NAMALWA (cell line): Measurements from ENCODE around the gene EIF1AD.
A peak's percentile ranks its signal among the peaks of the same experiment; 100 is the strongest.
"Not testable (repeated sequence)": the region's sequence is repeated elsewhere in the genome, so short reads cannot be mapped to it uniquely, and the experiment has no call there.

Experiments
- DNase-seq: peaks from one replicate; pipeline ENCODE4 v3.0.0-alpha.2; 2015; ENCODE audit warnings: low spot score

EIF1AD gene, protein sequence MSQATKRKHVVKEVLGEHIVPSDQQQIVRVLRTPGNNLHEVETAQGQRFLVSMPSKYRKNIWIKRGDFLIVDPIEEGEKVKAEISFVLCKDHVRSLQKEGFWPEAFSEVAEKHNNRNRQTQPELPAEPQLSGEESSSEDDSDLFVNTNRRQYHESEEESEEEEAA

DNA sequence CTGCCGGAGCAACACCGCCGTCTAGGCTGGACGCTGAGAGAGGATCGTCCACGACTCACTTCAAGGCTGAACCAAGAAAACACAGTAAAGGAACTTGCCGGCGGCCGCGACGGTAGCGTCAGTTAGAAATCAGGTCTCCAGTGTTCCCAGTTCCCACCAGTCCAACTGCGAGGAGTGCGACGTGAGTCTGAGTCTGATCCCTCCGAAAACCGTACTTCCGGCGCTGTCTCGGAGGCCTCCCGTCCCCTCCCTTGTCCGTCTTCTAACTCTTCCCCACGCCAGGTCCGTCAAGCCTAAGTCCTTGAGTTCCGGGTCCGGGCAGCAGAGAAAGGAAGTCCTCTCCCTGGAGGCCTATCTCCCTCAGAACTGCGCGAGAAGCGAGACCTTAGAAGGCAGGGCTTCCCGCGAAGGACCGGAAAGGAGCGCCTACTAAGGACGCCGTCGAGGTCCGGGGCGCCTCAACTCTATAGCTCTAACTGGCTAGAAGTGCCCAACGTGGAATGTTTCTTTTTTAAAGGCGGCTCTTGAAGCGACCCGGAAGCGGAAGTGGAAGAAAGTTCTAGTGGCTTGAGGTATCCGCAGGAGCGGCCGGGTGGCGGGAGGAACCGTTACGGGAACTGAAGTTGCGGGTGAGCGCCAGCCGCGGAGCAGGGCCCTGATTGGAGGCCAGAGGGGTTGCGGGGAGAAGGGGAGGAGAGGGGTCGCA lies at the start of gene EIF1AD, which contains the start of gene BANF1:
Gene EIF1AD, minus strand, starts transcription at position 216 of the 706 bp plus-strand sequence. CDS start 1,768 bp downstream, outside the sequence.
Gene BANF1, plus strand, starts transcription at position 562 of the 706 bp plus-strand sequence. CDS start 748 bp downstream, outside the sequence.
- peak; percentile 99 for DNase-seq

DNA sequence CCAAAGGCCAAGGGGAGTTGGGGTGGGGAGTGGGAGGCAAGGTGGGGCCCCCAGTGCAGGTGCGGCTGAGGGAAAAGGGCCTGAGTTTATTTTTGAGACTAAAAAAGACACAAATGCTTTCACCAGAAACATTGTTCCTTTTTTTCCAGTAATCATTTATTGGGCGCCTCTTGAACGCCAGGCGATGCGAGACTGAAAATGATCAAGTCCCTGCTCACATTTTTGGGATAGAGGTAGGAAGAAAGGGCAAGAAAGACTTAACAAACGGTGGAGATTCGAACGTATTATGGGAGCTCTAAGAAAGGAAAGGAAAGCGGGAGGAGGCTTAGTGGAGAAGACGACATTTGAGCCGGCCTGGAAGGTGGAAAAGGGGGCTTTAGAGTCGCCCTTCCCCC lies 49.4 kb upstream of the EIF1AD start:
- DNase-seq: no peak

DNA sequence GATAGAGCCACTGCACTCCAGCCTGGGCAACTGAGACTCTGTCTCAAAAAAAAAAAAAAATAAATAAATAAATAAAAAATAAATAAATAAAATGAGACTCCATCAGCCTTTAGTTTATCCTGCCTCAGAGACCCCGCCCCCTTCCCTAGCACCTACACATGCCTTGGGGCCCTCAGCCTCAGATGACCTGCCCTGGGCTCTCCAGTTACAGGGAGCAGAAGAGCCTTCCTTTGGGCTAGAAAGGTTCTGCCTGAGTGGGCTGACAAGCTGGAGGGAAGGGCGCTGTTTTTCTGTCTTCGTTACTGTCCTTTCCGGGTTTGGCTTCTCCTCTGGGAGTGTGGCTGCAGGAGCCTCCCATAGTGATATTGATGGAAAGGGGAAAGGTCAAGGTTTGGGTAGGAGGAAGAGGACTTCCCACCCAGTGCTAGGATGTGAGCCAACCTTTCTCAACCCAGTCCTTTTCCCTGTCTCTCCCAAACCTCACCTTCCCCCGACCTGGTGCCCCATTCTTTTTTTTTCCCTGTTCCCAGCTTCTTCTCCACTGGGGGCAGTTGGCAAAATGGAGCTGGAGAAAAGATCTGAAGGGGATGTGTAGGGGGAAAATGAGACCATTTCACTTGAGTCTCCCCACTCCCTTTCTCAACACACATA lies 48.7 kb upstream of the EIF1AD start:
- DNase-seq: no peak

DNA sequence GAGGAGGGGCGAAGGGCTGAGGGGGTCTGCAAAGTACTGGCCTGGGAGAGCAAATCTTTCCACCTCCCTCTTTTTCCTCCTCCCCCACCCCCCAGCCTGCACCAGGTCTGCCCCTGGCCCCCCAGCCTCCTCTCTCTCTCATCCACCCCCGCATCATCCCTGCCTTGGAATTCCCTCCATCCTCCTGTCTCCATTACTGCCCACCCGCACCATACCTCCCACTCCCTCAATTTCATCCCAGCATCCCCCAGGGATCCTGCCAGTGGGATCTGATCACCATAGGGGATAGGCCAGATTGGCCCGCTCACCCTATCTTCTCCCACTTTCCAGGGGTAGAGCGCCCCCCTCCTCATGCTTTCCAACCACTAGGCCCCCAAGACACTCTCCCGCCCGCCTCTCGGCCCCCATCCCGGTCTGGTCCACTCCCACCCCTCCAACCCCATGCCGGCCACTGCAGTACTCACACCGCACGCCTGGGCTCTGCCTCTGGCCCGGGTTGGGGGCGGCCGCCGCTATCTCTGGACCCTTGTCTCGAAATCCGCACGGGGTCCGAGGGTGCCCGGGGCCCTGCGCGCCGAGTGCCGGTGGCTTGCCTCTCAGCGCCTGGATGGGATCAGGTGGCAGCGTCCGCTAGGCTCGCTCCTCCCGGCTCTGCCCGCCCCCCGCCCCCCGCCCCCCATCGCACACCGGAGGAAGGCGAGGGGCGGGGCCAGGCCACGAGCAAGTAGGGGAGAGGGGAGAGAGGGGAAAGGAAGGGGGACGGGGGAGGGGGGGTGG lies 46.8 kb upstream of the EIF1AD start, which contains the start of gene GAL3ST3:
Gene GAL3ST3, minus strand, starts transcription at position 615 of the 777 bp plus-strand sequence. CDS start 3,746 bp downstream, outside the sequence.
- no peak for DNase-seq

DNA sequence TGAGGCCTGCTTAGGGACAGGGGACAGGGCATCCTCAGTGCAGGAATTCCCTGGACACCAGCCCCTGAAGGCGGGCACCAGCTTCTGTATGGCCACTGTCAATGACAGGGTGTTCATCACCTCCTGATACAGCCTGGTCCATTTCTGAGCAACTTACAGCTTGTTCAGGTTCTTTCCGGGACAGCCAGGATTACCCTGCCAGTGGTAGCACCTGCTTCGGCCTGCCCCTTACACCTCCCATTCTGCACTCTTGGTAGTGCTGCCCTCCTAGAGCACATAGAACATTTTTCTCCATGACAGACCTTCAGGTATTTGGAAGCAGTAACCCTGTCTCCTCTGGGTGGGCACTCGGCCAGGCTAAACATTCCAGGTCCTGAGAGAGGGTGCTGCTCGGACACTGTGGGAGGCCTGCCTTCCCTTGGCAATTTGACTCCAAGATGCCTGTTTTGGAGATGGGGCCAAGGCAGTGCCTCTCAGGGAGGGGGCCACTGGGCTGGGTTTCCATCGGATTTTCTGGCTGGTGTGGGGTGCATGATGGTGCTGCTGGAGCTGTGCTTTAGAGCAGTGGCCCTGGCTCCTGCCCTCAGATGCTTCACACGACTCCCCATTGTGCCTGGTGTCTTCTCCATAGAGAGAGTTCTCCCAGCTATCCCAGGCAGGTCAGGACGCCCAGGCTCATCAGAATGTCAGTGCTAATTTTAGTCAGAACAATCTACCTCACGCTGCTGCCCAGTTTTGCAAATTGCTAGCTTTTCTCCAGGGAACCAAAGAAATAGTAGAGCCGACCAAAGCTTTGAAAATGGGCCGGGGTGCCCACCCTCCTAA lies 45.8 kb upstream of the EIF1AD start:
- no peak for DNase-seq

DNA sequence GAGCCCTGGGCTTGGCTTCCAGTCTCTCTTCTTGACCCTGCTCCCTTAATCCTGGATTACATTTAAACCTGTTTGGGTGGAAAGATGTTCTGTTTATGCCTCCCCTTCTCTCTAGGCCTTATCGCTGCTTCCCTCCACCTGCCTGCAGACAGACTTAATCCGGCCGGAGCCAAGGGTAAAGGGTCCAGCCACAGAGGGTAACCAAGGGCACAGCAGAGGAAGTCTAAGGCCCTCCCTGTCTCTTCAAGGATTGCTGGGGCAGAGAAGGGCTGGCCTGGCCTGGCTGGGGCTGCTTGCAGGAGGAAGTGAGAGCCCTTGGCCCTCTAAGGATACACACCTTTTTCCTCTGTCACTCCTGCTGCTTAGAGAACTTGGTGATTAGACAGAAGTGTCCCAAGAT lies 44.9 kb upstream of the EIF1AD start:
- DNase-seq: no peak

DNA sequence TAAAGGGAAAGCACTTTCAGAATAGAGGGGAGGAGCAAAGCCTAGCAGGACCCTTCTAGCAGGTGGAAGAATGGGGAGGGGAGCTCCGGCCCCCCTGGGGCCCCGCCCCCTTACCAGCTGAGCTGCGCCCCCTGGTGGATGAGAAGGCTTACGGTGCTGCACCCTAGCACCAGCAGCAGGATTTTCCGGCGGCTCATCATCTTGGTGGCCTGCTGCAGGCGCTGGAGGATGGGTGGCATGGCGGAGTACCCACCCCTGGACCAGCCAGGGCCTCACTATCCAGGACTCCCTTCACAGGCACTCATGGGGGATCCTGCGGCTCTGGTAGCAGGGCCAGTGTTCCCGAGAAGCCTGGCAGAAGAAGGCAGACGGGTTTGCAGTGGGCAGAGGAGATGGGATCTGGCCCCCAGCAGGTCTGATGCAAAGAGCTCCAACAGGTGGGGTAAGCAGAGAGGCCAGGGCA lies 43.3 kb upstream of the EIF1AD start:
- DNase-seq: peak; percentile 92

DNA sequence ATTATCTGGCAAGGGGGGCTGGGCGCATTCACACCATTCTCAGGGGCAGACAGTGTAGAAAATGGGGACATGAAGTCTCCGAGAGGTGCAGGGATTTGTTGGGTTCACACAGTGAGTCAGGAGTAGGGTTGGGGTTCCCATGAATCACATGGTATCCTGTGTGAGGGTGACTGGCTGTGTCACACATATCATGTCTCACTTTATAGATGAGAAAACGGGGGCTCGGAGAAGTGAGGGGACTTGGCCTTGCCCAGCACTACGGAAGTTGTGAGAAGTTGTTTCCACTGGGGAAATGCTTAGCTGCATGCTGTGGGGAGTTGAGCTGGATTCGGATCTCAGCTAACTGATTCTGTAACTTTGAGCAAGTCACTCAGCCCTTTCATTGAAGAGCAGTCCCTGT lies 42.8 kb upstream of the EIF1AD start:
- no peak for DNase-seq

DNA sequence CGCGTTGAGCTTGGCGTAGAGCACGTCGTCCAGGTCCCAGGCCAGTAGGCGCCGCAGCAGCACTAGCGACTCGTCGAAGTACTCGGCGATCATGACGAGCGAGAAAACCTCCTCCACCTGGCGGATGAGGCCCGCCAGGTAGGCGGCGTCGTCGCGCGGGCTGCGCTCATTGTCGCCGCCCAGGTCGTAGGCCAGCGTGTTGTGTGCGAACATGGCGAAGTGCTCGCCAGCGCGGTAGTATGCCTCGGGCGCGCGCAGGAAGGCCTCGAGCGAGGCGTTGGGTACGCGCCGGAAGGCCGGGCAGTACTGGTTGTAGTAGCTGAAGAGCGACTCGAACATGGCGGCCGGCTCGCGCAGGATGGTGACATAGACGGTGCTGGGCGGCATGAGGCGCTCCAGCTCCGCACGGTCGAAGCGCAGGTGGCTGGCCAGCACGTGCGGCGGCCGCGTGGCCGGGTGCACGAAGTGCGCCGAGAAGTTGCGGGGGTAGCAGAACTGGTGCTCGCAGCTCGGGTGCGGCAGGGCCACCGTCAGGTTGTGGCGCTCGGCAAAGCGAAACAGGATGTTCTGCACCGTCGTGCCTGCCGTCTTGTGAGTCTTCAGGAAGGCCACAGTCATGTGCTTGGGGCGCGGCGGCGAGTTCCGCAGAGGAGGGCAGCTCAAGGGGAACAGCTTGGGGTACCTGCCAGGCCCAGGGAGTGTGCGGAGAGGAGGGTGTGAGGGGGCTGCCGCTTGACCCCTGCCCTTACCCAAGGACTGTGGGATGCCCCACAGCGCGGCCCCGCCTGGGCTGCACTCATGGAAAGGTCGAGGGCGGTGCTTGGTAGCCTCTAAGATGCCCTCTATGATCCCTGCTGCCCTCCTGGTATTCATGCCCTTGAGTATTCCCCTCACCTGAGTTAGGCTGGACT lies 41.3 kb upstream of the EIF1AD start:
- DNase-seq: no peak

DNA sequence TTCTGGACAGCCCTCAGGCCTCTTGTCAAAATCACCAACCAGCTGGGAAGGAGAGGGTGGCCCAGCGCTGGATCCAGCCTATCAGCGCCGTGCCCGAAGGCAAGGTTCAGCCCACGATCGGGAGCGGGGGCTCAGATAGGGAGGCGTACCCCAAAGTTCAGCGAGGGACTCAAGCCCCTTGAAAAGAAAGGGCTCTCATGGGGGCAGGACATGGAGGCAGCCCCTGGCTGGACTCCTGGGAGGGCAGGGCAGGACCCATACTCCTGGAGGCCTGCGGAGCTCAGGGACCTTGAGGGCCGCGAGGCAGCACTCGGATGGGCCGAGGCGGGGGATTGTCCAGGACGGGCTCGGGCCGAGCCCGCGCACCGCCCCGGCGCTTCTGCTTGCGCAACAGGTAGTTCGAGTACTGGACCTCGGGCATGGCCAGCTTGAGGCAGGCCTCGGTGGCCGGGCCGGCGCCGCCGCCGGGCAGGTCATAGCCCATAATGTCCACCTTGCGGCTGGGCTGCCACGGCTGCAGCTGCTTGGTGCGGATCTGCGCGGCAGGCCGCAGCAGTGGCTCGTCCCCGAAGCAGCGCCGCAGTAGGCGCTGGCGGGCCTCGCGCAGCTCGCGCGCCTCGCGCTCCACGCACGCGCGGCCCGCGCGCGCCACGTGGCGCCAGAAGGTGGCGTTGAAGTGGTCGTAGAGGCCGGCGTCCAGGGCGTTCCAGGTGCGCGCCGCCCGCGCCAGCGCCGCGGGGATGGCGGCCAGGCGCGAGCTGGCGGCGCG lies 40.5 kb upstream of the EIF1AD start:
- no peak for DNase-seq

DNA sequence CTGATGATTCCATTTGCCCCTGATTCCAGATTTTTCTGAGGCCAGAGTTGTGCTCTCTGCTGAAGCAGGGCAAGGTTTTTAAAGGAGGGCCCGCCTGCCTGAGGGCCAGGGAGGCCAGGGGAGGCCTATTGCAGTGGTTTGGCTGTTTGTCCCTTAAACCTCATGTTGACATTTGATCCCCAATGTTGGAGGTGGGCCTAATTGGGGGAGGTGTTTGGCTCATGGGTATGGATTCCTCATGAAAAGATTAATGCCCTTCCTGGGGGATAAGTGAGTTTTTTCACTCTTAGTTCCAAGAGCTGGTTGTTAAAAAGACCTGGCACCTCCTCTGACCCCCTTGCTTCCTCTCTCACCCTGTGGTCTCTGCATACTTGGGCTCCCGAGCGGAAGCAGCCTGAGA lies 37.8 kb upstream of the EIF1AD start:
- no peak for DNase-seq

DNA sequence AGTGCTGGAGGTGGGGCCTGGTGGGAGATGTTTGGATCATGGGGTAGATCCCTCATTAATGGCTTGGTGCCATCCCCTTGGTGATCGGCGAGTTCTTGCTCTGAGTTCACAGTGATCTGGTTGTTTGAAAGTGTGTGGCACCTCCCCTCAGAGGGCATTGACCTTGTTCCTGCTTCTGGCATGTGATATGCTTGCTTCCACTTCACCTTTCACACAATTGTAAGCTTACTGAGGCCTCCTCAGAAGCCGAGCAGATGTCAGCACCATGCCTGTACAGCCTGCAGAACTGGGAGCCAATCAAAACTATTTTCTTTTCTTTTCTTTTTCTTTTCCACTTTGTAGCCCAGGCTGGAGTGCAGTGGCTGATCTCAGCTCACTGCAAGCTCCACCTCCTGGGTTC lies 35.4 kb upstream of the EIF1AD start:
- DNase-seq: no peak

DNA sequence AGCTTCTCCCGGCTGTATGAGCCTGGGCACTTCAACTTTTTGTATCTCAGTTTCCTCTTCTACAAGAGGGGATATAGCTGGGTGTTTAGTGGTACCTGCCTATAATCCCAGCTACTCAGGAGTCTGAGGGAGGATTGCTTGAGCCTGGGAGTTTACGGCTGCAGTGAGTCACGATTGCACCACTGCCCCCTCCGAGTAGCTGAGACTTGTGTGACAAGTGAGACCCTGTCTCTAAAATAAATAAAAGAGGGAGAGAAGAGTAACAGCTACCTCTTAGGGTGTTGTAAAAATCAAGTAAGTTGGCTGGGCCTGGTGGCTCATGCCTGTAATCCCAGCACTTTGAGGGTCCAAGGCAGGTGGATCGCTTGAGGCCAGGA lies 34.4 kb upstream of the EIF1AD start:
- DNase-seq: no peak

DNA sequence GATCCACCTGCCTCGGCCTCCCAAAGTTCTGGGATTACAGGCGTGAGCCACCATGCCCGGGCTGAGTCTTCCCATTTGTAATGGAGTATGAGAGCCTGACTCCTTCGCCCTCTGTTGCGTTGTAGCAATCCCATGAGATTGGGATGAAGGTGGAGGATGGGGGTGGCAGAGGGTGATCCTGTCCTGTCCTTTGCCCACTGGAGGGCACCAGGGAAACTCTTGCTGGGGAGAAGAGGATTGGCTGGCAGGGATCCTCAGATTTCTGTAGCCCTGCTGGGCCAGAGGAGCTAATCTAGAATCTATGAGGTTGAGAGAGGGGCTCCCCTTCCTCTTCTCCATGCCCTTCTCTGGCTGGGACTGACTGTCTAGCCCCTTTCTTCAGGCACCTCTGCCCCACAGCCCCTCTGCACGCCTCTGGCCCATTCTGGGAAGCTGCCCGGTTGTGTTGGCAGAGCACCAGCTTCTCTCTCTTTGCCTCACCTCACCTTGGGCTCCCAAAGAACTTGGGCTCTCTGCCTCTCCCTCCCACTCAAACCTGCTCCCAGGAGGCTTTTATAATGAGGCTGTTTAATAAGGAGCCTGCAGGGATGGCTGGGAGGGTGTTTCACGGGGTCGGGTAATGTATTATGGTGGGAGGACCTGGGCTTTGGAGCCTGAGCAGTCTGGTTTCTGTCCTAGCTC lies 33.8 kb upstream of the EIF1AD start:
- no peak for DNase-seq

DNA sequence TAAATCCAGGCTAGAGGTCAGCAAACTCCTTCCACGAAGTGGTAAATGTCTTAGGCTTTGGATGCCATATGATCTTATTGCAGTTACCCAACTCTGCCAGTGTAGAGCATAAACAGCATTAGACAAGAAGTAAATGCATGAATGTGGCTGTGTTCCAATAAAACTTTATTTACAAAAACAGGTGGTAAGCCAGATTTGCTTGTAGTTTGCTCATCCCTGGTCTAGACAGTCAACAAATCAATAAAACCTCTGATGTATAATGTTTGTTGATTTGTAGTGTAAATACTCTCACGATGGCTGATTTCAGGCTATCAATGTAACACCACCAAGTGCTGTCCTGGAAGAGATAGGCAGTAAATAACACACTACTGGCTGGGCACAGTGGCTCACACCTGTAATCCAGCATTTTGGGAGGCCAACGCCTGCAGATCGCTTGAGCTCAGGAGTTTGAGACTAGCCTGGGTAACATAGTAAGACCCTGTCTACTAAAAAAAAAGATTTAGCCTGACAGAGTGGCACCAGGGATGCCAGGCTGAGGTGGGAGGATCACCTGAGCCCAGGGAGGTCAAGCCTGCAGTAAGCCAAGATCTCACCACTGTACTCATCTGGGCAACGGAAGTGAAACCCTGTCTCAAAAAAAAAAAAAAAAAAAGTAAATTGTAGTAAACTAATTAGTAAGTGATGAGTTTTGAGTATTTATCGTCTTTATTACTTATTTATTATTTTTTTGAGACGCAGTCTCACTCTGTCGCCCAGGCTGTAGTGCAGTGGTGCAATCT lies 31.2 kb upstream of the EIF1AD start:
- peak; percentile 65 for DNase-seq

DNA sequence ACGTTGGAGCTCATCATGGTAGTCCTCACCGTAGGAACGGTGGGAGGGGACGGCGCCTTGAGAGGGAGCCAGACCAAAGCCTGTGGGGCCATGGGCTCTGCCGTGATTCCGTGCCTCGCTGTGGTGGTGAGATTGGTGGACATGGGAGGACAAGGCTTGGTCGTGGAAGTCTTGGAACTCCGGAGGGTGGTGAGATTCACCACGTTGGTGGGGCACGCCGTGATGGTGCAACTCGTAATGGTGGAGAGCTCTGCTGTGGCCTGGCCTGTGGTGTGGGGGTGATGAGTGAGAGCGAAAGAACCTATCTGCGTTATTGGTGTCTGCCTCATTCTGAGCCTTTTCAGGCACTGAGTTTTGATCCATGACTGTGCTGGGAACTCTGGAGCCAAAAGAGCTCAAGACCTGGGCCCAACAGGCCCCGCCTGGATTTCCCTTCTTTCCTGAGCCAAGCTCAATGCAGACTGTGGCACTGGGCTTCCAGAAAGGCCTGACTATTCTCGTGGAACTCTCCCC lies 24.1 kb upstream of the EIF1AD start, which contains the start of gene CATSPER1:
Gene CATSPER1, minus strand, starts transcription at position 463 of the 513 bp plus-strand sequence. Its CDS starts 100 bp downstream, at position 363.
- DNase-seq: no peak

DNA sequence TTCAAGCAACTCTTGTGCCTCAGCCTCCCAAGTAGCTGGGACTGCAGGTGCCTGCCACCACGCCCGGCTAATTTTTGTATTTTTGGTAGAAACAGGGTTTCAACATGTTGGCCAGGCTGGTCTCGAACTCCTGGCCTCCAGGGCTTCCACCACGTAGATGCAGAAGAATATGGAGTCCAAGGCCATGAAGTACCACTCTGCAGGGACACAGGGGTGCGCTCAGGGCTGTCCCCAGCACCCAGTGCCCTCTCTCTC lies 21.2 kb upstream of the EIF1AD start:
- not testable (repeated sequence) for DNase-seq
